ENCODE results near the gene SACM1L.
"Not testable (repeated sequence)": the region's sequence is repeated elsewhere in the genome, so short reads cannot be mapped to it uniquely, and the experiment has no call there.

SACM1L gene

GRCh38 chr3:45742461-45743089 is 53.4 kb downstream of the SACM1L start:
- no peak for DNase-seq (ENCODE audit: low read depth)

GRCh38 chr3:45746165-45746776 is 57.1 kb downstream of the SACM1L start:
- no peak for DNase-seq (ENCODE audit: low read depth)

GRCh38 chr3:45746777-45747622 is 57.8 kb downstream of the SACM1L start:
- DNase-seq (ENCODE audit: low read depth), result no peak

GRCh38 chr3:45748068-45748467 is 58.9 kb downstream of the SACM1L start:
- no peak for DNase-seq (ENCODE audit: low read depth)

- DNase-seq (ENCODE audit: low read depth), result not testable (repeated sequence)
Measured at GRCh38 chr3:45749036-45749600, 59.9 kb downstream of the SACM1L start.

GRCh38 chr3:45749880-45750279 is 60.7 kb downstream of the SACM1L start:
- no peak for DNase-seq (ENCODE audit: low read depth)

GRCh38 chr3:45751537-45752242 is 62.5 kb downstream of the SACM1L start:
- DNase-seq (ENCODE audit: low read depth), result no peak

- DNase-seq (ENCODE audit: low read depth), result no peak
Measured at GRCh38 chr3:45753095-45753494, 63.9 kb downstream of the SACM1L start.

GRCh38 chr3:45754461-45754860 is 65.3 kb downstream of the SACM1L start:
- DNase-seq (ENCODE audit: low read depth), result no peak

- DNase-seq (ENCODE audit: low read depth), result no peak
Measured at GRCh38 chr3:45756055-45756454, 66.9 kb downstream of the SACM1L start.

- not testable (repeated sequence) for DNase-seq (ENCODE audit: low read depth)
Measured at GRCh38 chr3:45757141-45757540, 67.9 kb downstream of the SACM1L start.

GRCh38 chr3:45758871-45759270 is 69.7 kb downstream of the SACM1L start:
- no peak for DNase-seq (ENCODE audit: low read depth)

GRCh38 chr3:45759851-45760250 is 70.7 kb downstream of the SACM1L start:
- DNase-seq (ENCODE audit: low read depth), result no peak

GRCh38 chr3:45760878-45761711 is 71.9 kb downstream of the SACM1L start:
- DNase-seq (ENCODE audit: low read depth), result peak; percentile 75

GRCh38 chr3:45761831-45762230 is 72.6 kb downstream of the SACM1L start:
- DNase-seq (ENCODE audit: low read depth), result no peak

GRCh38 chr3:45762647-45763302 is 73.6 kb downstream of the SACM1L start:
- no peak for DNase-seq (ENCODE audit: low read depth)

- no peak for DNase-seq (ENCODE audit: low read depth)
Measured at GRCh38 chr3:45763303-45763675, 74.1 kb downstream of the SACM1L start.

- DNase-seq (ENCODE audit: low read depth), result no peak
Measured at GRCh38 chr3:45765266-45765851, 76.2 kb downstream of the SACM1L start.

- DNase-seq (ENCODE audit: low read depth), result no peak
Measured at GRCh38 chr3:45765958-45766357, 76.8 kb downstream of the SACM1L start.

GRCh38 chr3:45771166-45771775 is 82.1 kb downstream of the SACM1L start:
- DNase-seq (ENCODE audit: low read depth), result no peak
